WTC11 (cell line): Measurements from ENCODE around the gene HOXD8. TPM values are rescaled to one million over a fixed set of nuclear protein-coding genes. Genes with fewer than 3 reads are reported as not detected.

Source experiments
- ATAC-seq: fragments of 200-7000 bp; cut with Tn5 transposase; 2 replicates; pipeline ENCODE4 v1.10.0; 2021; ENCODE audit warnings: mild to moderate bottlenecking, moderate library complexity
- CTCF ChIA-PET: fragments of 300-600 bp; sonication (Branson Sonifier 250); formaldehyde crosslinking; loops from one replicate; lab custom pipeline; 2021; ENCODE audit warnings: antibody characterized with exemption; lab: Charles Lee
- POLR2A ChIA-PET: fragments of 350-600 bp; sonication (Branson Sonifier 250); formaldehyde crosslinking; loops from one replicate; lab custom pipeline; 2021; ENCODE audit warnings: antibody characterized with exemption; lab: Charles Lee
- DNase-seq: peaks from one replicate; pipeline ENCODE4 v3.0.0; 2021; ENCODE audit warnings: low spot score
- H3K27ac Mint-ChIP-seq: 2 replicates; pipeline ENCODE4 v1.8.0; 2021; ENCODE audit warnings: mixed read lengths
- H3K27me3 Mint-ChIP-seq: 2 replicates; pipeline ENCODE4 v1.8.0; 2021; ENCODE audit warnings: low read depth, mild to moderate bottlenecking, moderate library complexity, mixed read lengths
- H3K36me3 Mint-ChIP-seq: 2 replicates; pipeline ENCODE4 v1.8.0; 2021; ENCODE audit warnings: mixed read lengths
- H3K4me1 Mint-ChIP-seq: 2 replicates; pipeline ENCODE4 v1.8.0; 2022; ENCODE audit warnings: mixed read lengths
- H3K4me3 Mint-ChIP-seq: 2 replicates; pipeline ENCODE4 v1.8.0; 2021; ENCODE audit warnings: mild to moderate bottlenecking, moderate library complexity, mixed read lengths
- H3K9me3 Mint-ChIP-seq: 2 replicates; pipeline ENCODE4 v1.8.0; 2021; ENCODE audit warnings: mixed read lengths
- CBFB ChIP-seq: sonication (generic); formaldehyde crosslinking; IDR thresholded peaks from 2 replicates; pipeline ENCODE4 v1.8.1; 2022; ENCODE audit warnings: mild to moderate bottlenecking, low read depth, missing genetic modification reagents
- GRHL2 ChIP-seq: fragments of 250-450 bp; sonication (Bioruptor Pico); IDR thresholded peaks from 2 replicates; pipeline ENCODE4 v1.8.0; 2022; ENCODE audit warnings: mild to moderate bottlenecking, moderate library complexity; ENCODE audit not compliant: insufficient replicate concordance, severe bottlenecking
- JAZF1 ChIP-seq: fragments of 250-450 bp; sonication (Bioruptor Pico); IDR thresholded peaks from 2 replicates; pipeline ENCODE4 v1.9.0; 2021; ENCODE audit warnings: moderate library complexity, mild to moderate bottlenecking, inconsistent platforms
- SMAD3 ChIP-seq: sonication (generic); formaldehyde crosslinking; IDR thresholded peaks from 2 replicates; pipeline ENCODE4 v1.8.0; 2022; ENCODE audit warnings: missing genetic modification reagents, mild to moderate bottlenecking, borderline replicate concordance
- ZNF138 ChIP-seq: sonication (generic); formaldehyde crosslinking; conservative IDR thresholded peaks from 2 replicates; pipeline ENCODE4 v1.8.1; 2022; ENCODE audit warnings: mild to moderate bottlenecking, moderate library complexity, missing genetic modification reagents
- ZNF396 ChIP-seq: fragments of 250-450 bp; sonication (Bioruptor Pico); IDR thresholded peaks from 2 replicates; pipeline ENCODE4 v1.8.0; 2021; ENCODE audit warnings: mild to moderate bottlenecking, moderate library complexity, borderline replicate concordance
- ZNF671 ChIP-seq: fragments of 250-450 bp; sonication (Bioruptor Pico); IDR thresholded peaks from 2 replicates; pipeline ENCODE4 v1.8.0; 2021; ENCODE audit warnings: mild to moderate bottlenecking
- total RNA-seq: library from RNA; stranded (reverse); gene quantifications from 3 replicates; pipeline ENCODE4 v1.2.3, GENCODE V29; 2021
- TF ChIP-seq, protein P1 (sequence below): sonication (generic); formaldehyde crosslinking; IDR thresholded peaks from 2 replicates; pipeline ENCODE4 v1.8.0; 2023; ENCODE audit warnings: missing genetic modification reagents, mild to moderate bottlenecking, borderline replicate concordance
- TF ChIP-seq, protein P2 (sequence below): sonication (generic); formaldehyde crosslinking; IDR thresholded peaks from 2 replicates; pipeline ENCODE4 v1.8.0; 2022; ENCODE audit warnings: mild to moderate bottlenecking, missing genetic modification reagents
- TF ChIP-seq, protein P3 (sequence below): fragments of 250-450 bp; sonication (Bioruptor Pico); IDR thresholded peaks from 2 replicates; pipeline ENCODE4 v1.9.0; 2021; ENCODE audit warnings: mild to moderate bottlenecking
- TF ChIP-seq, protein P4 (sequence below): sonication (generic); formaldehyde crosslinking; IDR thresholded peaks from 2 replicates; pipeline ENCODE4 v1.8.1; 2023; ENCODE audit warnings: mild to moderate bottlenecking, missing genetic modification reagents, moderate library complexity
- TF ChIP-seq, protein P5 (sequence below): sonication (generic); formaldehyde crosslinking; IDR thresholded peaks from 2 replicates; pipeline ENCODE4 v1.8.1; 2022; ENCODE audit warnings: missing genetic modification reagents, borderline replicate concordance
- TF ChIP-seq, protein P6 (sequence below): sonication (generic); formaldehyde crosslinking; IDR thresholded peaks from 2 replicates; pipeline ENCODE4 v1.8.0; 2022; ENCODE audit warnings: mild to moderate bottlenecking, missing genetic modification reagents

The HOXD8 gene
- total RNA-seq, 1 experiment from 2014 or later: not detected

DNA sequence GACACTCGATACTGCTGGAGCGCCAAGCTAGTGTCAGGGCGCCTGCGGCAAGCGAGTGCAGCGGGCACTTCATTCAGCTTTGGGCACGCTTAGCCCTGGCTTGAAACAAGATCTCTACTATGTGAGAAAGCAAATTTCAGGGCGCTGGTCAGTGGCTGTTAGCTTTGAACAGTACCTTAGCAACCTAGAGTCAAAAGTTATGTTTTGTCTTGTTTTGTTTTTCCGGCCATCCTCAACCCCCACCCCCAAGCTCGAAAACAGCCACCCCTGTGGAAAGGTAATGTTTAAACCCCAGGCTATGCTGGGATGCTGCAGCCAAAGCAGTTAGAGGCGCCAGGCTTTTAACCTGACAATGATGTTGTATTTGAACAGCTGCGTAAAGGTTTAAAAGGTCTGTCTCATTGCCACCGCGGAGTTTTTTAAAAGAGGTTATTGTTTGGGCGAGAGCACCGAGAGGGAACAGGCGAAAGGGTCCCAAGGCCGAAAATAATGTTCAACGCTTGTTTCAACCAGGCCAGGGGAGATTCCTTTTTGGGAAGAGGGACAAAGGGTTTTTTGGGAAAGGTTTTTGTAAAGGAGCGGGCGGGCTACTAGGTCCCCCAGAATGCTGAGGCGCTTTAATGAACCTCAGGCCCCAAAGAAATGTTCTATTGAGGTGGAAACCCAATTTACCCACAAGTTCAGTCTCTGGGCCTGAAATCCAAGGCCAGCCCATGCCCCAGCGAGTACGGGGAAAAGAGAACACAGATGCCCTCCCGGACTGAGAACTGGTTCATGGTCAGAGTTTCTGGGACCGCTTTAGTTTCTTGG is 15.2 kb upstream of the HOXD8 start (continued):
- TF ChIP-seq, protein P1, sequence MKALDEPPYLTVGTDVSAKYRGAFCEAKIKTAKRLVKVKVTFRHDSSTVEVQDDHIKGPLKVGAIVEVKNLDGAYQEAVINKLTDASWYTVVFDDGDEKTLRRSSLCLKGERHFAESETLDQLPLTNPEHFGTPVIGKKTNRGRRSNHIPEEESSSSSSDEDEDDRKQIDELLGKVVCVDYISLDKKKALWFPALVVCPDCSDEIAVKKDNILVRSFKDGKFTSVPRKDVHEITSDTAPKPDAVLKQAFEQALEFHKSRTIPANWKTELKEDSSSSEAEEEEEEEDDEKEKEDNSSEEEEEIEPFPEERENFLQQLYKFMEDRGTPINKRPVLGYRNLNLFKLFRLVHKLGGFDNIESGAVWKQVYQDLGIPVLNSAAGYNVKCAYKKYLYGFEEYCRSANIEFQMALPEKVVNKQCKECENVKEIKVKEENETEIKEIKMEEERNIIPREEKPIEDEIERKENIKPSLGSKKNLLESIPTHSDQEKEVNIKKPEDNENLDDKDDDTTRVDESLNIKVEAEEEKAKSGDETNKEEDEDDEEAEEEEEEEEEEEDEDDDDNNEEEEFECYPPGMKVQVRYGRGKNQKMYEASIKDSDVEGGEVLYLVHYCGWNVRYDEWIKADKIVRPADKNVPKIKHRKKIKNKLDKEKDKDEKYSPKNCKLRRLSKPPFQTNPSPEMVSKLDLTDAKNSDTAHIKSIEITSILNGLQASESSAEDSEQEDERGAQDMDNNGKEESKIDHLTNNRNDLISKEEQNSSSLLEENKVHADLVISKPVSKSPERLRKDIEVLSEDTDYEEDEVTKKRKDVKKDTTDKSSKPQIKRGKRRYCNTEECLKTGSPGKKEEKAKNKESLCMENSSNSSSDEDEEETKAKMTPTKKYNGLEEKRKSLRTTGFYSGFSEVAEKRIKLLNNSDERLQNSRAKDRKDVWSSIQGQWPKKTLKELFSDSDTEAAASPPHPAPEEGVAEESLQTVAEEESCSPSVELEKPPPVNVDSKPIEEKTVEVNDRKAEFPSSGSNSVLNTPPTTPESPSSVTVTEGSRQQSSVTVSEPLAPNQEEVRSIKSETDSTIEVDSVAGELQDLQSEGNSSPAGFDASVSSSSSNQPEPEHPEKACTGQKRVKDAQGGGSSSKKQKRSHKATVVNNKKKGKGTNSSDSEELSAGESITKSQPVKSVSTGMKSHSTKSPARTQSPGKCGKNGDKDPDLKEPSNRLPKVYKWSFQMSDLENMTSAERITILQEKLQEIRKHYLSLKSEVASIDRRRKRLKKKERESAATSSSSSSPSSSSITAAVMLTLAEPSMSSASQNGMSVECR (CRISPR knock-in tag): no peak
- TF ChIP-seq, protein P2, sequence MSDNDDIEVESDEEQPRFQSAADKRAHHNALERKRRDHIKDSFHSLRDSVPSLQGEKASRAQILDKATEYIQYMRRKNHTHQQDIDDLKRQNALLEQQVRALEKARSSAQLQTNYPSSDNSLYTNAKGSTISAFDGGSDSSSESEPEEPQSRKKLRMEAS (CRISPR knock-in tag): no peak
- TF ChIP-seq GRHL2 (CRISPR knock-in tag): no peak
- TF ChIP-seq, protein P3, sequence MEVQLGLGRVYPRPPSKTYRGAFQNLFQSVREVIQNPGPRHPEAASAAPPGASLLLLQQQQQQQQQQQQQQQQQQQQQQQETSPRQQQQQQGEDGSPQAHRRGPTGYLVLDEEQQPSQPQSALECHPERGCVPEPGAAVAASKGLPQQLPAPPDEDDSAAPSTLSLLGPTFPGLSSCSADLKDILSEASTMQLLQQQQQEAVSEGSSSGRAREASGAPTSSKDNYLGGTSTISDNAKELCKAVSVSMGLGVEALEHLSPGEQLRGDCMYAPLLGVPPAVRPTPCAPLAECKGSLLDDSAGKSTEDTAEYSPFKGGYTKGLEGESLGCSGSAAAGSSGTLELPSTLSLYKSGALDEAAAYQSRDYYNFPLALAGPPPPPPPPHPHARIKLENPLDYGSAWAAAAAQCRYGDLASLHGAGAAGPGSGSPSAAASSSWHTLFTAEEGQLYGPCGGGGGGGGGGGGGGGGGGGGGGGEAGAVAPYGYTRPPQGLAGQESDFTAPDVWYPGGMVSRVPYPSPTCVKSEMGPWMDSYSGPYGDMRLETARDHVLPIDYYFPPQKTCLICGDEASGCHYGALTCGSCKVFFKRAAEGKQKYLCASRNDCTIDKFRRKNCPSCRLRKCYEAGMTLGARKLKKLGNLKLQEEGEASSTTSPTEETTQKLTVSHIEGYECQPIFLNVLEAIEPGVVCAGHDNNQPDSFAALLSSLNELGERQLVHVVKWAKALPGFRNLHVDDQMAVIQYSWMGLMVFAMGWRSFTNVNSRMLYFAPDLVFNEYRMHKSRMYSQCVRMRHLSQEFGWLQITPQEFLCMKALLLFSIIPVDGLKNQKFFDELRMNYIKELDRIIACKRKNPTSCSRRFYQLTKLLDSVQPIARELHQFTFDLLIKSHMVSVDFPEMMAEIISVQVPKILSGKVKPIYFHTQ (CRISPR knock-in tag): no peak
- TF ChIP-seq, protein P4, sequence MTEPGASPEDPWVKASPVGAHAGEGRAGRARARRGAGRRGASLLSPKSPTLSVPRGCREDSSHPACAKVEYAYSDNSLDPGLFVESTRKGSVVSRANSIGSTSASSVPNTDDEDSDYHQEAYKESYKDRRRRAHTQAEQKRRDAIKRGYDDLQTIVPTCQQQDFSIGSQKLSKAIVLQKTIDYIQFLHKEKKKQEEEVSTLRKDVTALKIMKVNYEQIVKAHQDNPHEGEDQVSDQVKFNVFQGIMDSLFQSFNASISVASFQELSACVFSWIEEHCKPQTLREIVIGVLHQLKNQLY (CRISPR knock-in tag): no peak
- TF ChIP-seq ZNF396 (CRISPR knock-in tag): no peak
- TF ChIP-seq JAZF1 (CRISPR knock-in tag): no peak
- TF ChIP-seq, protein P5, sequence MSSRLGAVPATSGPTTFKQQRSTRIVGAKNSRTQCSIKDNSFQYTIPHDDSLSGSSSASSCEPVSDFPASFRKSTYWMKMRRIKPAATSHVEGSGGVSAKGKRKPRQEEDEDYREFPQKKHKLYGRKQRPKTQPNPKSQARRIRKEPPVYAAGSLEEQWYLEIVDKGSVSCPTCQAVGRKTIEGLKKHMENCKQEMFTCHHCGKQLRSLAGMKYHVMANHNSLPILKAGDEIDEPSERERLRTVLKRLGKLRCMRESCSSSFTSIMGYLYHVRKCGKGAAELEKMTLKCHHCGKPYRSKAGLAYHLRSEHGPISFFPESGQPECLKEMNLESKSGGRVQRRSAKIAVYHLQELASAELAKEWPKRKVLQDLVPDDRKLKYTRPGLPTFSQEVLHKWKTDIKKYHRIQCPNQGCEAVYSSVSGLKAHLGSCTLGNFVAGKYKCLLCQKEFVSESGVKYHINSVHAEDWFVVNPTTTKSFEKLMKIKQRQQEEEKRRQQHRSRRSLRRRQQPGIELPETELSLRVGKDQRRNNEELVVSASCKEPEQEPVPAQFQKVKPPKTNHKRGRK (CRISPR knock-in tag): no peak
- no peak for TF ChIP-seq CBFB (CRISPR knock-in tag)
- TF ChIP-seq, protein P6, sequence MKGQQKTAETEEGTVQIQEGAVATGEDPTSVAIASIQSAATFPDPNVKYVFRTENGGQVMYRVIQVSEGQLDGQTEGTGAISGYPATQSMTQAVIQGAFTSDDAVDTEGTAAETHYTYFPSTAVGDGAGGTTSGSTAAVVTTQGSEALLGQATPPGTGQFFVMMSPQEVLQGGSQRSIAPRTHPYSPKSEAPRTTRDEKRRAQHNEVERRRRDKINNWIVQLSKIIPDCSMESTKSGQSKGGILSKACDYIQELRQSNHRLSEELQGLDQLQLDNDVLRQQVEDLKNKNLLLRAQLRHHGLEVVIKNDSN (CRISPR knock-in tag): no peak
- no peak for TF ChIP-seq SMAD3 (CRISPR knock-in tag)
- TF ChIP-seq ZNF671 (CRISPR knock-in tag): no peak

DNA sequence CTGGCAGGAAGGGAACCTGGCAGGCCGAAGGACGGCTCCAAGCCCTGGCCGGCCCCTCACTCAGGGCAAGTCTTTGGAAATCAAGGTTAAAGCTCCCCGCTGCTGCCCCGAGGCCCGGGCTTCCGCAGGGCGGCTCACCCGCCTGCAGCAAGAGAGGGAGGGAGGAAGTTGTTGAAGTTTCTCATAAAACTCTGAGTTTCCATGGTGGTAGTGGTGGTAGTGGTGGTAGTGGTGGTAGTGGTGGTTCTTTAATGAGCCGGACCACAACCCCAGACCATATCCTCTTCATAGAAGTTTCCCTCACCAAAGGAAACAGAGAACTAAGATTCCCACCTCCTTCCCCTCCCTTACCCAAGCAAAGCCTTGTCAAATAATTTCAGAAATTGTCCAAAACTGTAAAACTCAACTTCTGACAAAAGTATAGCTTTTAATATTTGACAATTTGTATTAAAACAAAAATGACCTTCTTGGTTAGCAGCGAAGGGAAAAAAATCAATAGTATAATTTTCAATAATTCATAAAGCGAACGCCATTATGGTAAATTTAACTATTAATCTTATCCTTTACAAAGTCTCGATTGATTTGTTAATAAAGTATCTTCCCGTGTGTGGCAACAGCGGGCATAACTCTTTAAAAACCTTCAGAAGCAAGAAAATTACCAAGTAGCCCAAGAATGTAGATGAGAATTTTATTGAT is 14.4 kb upstream of the HOXD8 start:
- ChIA-PET CTCF (interaction anchor here (1.5 to 1.7 kb wide), 2 partner anchors 18 to 26 kb away, joined by 6 to 9 read pairs; no protein-coding TSS in a partner anchor), POLR2A (no interaction called here)
- 0 out of 2 replicates have a peak, but pooled peaks cover 7% of the 10 kb centered on the region for H3K36me3 Mint-ChIP-seq
- ATAC-seq: peak; percentile 10; the same call in 1 of the 2 replicates
- no peak overlapping the region for H3K4me3 Mint-ChIP-seq
- peaks cover 19% of the 10 kb centered on the region for H3K4me1 Mint-ChIP-seq
- no peak overlapping the region for H3K27ac Mint-ChIP-seq
- no peak for DNase-seq
- peaks cover 4% of the 10 kb centered on the region for H3K9me3 Mint-ChIP-seq
- H3K27me3 Mint-ChIP-seq: peaks cover 100% of the 10 kb centered on the region
- TF ChIP-seq ZNF138 (CRISPR knock-in tag): no peak
- TF ChIP-seq, protein P1 (CRISPR knock-in tag): no peak
- TF ChIP-seq, protein P5 (CRISPR knock-in tag): no peak
